ENCODE data around the gene PDXP.
A peak's percentile ranks its signal among the peaks of the same experiment; 100 is the strongest.

The PDXP gene

GRCh38 chr22:37711490-37711889 is 53.0 kb downstream of the PDXP start:
- TF ChIP-seq, protein P1, sequence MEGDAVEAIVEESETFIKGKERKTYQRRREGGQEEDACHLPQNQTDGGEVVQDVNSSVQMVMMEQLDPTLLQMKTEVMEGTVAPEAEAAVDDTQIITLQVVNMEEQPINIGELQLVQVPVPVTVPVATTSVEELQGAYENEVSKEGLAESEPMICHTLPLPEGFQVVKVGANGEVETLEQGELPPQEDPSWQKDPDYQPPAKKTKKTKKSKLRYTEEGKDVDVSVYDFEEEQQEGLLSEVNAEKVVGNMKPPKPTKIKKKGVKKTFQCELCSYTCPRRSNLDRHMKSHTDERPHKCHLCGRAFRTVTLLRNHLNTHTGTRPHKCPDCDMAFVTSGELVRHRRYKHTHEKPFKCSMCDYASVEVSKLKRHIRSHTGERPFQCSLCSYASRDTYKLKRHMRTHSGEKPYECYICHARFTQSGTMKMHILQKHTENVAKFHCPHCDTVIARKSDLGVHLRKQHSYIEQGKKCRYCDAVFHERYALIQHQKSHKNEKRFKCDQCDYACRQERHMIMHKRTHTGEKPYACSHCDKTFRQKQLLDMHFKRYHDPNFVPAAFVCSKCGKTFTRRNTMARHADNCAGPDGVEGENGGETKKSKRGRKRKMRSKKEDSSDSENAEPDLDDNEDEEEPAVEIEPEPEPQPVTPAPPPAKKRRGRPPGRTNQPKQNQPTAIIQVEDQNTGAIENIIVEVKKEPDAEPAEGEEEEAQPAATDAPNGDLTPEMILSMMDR (IDR thresholded peaks at IDR 0.05; ENCODE audit: low read depth, low read length, poor library complexity, severe bottlenecking) = no peak
- no peak for TF ChIP-seq EZH2phosphoT487 (IDR thresholded peaks at IDR 0.05; ENCODE audit: borderline replicate concordance, low read length)
- Histone ChIP-seq H3K27me3 (ENCODE audit: control insufficient read depth, low read length) (no peaks in the 10 kb centered on the region), H4K20me1 (ENCODE audit: control insufficient read depth, insufficient read depth, low read depth, low read length) (no peaks in the 10 kb centered on the region), H3K4me3 (ENCODE audit: low read length) (no peak overlapping the region), H3K79me2 (ENCODE audit: control insufficient read depth, low read length) (no peaks in the 10 kb centered on the region), H3K9me3 (ENCODE audit: control insufficient read depth, insufficient read depth, low read length) (no peaks in the 10 kb centered on the region), H3K27ac (ENCODE audit: low read depth, low read length) (no peak overlapping the region), H3K4me1 (ENCODE audit: control insufficient read depth, low read length) (peaks cover 10% of the 10 kb centered on the region), H3K9me2 (replicated peaks; ENCODE audit: control insufficient read depth, low read length) (no peaks in the 10 kb centered on the region), H3K36me3 (ENCODE audit: control insufficient read depth, low read length) (no peaks in the 10 kb centered on the region), H3K4me2 (ENCODE audit: low read length) (no peak overlapping the region), H3F3A (ENCODE audit: control insufficient read depth, insufficient read depth) (no peaks in the 10 kb centered on the region)

- H3K4me1 ChIP-seq (ENCODE audit: control insufficient read depth, low read length) = peaks cover 10% of the 10 kb centered on the region
Observed at GRCh38 chr22:37713761-37714160, 55.2 kb downstream of the PDXP start.

DNA sequence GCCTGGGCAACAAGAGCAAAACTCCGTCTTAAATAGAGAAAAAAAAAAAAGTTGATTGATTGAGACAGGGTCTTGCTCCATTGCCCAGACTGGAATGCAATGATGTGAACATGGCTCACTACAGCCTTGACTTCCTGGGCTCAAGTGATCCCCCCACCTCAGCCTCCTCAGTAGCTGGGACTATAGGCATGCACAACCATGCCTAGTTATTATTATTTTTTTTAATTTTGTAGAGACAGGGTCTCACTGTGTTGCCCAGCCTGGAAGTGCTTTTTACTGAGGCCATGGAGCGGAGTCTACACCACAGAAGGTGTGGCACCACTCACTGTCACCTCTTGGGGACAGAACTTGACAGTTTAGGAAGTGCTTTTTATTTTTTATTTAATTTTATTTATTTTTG is 56.1 kb downstream of the PDXP start:
- Histone ChIP-seq H3K79me2 (ENCODE audit: control insufficient read depth, low read length) (no peaks in the 10 kb centered on the region), H3K36me3 (ENCODE audit: control insufficient read depth, low read length) (no peaks in the 10 kb centered on the region), H3K4me1 (ENCODE audit: control insufficient read depth, low read length) (peaks cover 10% of the 10 kb centered on the region), H3K4me3 (ENCODE audit: low read length) (no peak overlapping the region), H3K27ac (ENCODE audit: low read depth, low read length) (no peak overlapping the region), H3K9me3 (ENCODE audit: control insufficient read depth, insufficient read depth, low read length) (no peaks in the 10 kb centered on the region), H3K9me2 (replicated peaks; ENCODE audit: control insufficient read depth, low read length) (no peaks in the 10 kb centered on the region), H3K4me2 (ENCODE audit: low read length) (no peak overlapping the region), H3K27me3 (ENCODE audit: control insufficient read depth, low read length) (no peaks in the 10 kb centered on the region), H4K20me1 (ENCODE audit: control insufficient read depth, insufficient read depth, low read depth, low read length) (no peaks in the 10 kb centered on the region), H3F3A (ENCODE audit: control insufficient read depth, insufficient read depth) (no peaks in the 10 kb centered on the region)
- TF ChIP-seq, protein P1 (IDR thresholded peaks at IDR 0.05; ENCODE audit: low read depth, low read length, poor library complexity, severe bottlenecking) = no peak
- TF ChIP-seq EZH2phosphoT487 (IDR thresholded peaks at IDR 0.05; ENCODE audit: borderline replicate concordance, low read length) = no peak

More at GRCh38 chr22:37713761-37714160, 55.2 kb downstream of the PDXP start:
- H3K4me2 ChIP-seq (ENCODE audit: low read length) = peak overlapping the region; percentile 9; the same call in 1 of the 2 replicates
- H3F3A ChIP-seq (ENCODE audit: control insufficient read depth, insufficient read depth) = no peaks in the 10 kb centered on the region
- H3K27me3 ChIP-seq (ENCODE audit: control insufficient read depth, low read length) = no peaks in the 10 kb centered on the region
- H3K79me2 ChIP-seq (ENCODE audit: control insufficient read depth, low read length) = no peaks in the 10 kb centered on the region
- H3K4me3 ChIP-seq (ENCODE audit: low read length) = no peak overlapping the region
- no peaks in the 10 kb centered on the region for H4K20me1 ChIP-seq (ENCODE audit: control insufficient read depth, insufficient read depth, low read depth, low read length)
- H3K9me3 ChIP-seq (ENCODE audit: control insufficient read depth, insufficient read depth, low read length) = no peaks in the 10 kb centered on the region
- TF ChIP-seq, protein P1 (IDR thresholded peaks at IDR 0.05; ENCODE audit: low read depth, low read length, poor library complexity, severe bottlenecking) = no peak
- no peak for TF ChIP-seq EZH2phosphoT487 (IDR thresholded peaks at IDR 0.05; ENCODE audit: borderline replicate concordance, low read length)
- no peaks in the 10 kb centered on the region for H3K9me2 ChIP-seq (replicated peaks; ENCODE audit: control insufficient read depth, low read length)
- H3K27ac ChIP-seq (ENCODE audit: low read depth, low read length) = no peak overlapping the region
- H3K36me3 ChIP-seq (ENCODE audit: control insufficient read depth, low read length) = no peaks in the 10 kb centered on the region

All from DOHH2 (cell line).